Femur (tissue), 1 donor: ENCODE results near the gene LYSMD3.
A peak's percentile ranks its signal among the peaks of the same experiment; 100 is the strongest.

Source experiments
- DNase-seq: peaks from one replicate; pipeline ENCODE4 v3.0.0-alpha.2; 2017

LYSMD3 gene

DNA sequence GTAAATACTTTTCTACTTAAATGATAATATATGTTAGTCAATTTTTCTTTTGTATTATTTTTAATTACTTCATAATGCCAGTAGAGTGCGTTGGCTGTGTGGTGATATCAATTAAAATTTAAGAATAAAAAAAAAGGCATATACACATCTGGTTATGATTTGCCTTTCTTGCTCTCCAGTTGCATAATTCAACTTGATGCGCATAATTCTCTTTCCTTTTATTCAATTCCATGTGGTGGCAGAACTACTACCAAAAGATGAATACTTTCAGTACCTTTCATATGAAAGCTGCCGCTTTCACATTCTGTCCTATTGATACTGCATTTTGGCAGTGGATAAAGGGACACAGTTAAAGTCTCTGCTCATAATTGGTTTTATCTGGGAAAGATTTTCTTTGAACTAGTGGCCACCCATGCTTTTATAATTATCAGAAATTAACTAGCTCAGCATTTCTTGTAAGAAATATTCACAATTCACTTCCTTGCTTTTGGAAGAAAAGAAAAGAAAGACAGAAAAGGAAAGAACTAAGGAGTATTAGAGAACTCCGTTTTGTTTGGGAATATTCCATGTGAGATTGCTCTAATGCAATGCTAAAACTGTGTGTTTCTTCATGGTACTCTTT, 16.9 kb upstream of the LYSMD3 start:
- no peak for DNase-seq

DNA sequence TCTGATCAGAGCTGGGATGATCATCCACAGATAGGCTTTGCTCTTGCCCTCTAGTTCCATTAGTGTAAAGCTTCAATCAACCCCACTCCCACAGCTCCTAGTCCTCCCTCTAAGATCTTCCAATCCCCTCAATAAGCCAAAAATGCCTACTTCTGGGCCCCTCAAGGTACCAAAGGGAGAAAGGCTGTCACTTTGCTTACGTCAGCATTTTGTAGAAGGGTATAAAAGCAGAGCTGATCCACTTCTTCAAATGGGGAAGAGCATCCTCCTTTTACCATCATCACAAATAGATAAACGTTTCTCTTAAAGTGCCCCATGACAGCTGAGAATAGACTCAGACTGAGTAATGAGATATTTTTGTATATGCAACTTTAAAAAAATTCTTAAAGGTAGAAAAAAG, 16.1 kb upstream of the LYSMD3 start:
- no peak for DNase-seq

DNA sequence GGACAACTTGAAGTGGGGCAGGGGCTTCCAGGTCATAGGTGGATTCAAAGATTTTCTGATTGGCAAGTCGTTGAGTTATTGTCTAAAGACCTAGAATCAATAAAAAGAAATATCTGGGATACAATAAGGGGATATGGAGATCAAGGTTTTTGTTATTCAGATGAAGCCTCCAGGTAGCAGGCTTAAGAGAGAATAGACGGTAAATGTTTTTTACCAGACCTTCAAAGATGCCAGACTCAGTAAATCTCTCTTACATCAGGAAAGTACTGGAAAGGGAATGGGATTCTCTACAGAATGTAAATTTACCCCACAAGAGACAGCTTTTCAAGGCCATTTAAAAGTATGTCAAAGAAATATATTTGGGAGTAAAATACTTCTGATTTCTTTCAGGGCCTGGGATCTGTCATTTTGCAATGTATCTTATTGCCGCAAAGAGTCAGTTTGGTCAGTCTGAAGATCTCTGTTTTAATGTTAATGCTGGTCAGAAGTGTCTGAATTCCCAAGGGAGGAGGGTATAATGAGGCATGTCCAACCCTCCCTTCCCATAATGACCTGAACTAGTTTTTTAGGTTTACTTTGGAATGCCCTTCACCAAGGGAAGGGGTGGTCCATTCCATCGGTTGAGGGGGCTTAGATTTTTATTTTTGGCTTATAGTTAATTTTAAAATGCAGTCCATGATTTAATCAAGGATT, 13.6 kb upstream of the LYSMD3 start:
- DNase-seq: no peak

DNA sequence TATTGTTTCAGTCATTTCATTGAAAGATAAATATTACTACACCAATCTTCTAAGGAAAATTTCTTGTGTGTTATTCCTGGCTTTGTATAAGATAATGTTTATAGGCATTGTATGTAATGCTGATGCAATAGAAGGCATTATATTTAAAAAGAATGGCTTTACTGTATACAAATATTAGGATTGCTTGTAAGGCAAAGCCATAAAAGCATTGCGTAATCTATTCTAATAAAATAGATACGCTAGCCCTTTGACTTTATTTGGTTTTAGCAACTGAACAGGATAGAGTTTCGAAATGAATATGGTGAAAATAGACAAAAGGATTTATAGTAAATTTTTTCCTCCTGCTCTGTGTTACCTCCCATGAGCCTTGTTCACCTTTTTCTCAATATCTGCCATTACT, 5.5 kb upstream of the LYSMD3 start:
- no peak for DNase-seq

DNA sequence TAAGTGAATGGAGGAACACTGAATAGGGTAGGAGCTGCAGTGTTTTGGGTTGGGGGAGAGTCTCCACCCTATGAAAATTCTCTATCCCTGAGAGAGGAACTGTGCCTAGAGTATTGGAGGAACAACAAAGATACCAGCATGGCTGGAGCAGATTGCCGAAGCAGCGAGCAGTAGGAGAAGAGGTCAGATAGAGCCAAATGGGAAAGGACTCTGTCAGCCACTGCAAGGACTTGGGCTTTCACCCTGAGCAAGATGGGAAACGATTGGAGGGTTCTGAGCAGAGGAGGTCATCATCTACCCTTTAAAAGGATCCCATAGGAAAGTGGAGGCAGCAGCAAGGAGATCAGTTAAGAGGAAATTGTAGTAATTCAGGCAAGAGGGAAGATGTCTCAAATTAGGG, 4.4 kb upstream of the LYSMD3 start:
- DNase-seq: no peak

DNA sequence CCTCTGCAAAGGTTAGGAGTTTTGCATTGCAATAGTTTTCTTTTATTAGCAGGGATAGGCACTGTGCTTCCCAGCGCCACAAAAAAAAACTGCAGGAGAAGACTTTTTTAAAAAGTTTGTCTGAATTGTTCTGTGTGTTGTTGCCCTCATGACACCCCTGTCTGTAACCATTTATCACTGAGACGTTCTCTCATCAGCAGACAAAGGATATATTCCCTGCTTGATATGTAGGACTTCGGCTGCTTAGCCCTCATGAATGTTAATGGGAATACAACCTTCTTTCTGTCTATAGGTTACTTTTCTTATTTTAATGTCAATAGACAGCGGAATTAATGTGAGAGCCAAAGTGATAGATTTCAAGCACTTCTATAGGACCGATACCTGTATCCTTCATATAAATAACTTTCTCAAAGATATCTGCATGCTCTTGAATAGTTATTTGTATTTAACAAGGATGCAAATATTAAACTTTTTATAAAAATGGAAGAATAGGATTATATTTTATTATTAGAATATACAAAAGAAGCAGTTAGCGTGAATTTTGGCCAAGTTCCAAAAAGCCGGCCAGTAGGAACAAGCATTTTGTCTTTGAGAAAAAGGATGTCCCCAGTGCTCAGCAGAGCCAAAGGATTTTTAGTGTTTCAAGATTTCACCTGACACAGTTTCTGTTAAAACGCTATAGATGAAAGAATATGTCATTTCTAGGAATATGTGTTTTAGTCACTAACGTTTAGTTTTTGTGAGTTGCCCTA, 1.5 kb upstream of the LYSMD3 start:
- no peak for DNase-seq

DNA sequence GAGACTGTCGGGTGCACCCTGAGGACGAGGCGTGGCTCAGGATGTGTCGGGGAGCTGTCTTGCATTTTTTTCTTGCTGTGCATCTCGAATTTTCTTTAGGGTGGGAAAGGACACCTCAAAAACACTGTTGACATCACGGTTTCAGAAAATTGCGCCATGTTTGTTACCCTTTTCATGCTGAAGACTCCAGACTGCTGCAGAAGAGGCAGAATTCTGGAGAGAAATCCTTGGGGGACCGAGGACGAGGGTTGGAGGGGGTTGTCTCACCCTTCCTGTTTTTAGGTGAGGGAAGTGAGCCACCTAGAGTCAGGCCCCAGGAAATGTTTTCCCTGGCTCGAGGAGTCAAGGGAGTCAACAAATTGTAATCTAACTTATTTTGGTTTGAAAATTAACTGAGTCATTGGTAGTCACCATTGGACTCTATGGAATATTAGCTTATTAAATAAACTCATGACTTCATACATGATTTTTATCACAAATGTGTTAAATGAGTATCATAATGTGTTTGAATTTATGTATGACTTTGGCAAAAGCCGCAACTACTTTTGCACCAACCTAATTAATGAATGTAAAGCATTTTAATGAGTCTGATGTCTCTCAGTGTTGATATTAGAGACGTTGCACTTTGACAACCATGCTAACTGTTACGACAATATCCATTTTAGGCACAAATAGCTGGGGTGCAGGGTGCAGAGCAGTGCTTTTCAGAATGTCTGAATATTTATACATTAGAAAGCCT, 724 bp upstream of the LYSMD3 start:
- peak; percentile 84 for DNase-seq

DNA sequence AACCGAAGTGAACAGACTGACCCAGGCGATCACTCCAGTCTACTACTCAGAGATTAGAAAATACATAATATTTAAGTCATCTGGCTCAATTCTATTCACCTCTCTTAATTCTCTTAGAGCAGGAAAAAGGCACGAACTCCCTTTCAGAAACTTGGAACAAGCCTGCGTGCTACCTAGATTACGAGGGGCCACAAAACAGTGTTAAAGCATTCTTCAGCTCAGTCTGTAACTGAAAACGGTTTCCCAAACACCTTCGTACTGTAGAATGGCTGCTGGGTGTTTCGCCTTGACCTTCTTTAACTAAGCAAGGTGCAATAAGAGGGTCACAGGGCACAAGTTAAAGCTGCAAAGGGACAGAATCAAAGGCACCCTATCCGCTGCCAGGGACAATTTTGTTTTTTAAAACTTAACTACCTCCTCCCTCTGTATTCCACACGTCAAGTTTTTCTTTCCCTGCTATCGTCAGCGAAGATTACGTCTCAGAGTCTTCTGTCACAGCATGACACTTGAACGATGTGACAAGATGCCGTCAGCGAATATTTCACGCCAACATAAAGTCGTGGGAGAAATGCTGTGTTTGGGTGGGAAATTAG, 687 bp downstream of the LYSMD3 start:
- DNase-seq: peak; percentile 40

DNA sequence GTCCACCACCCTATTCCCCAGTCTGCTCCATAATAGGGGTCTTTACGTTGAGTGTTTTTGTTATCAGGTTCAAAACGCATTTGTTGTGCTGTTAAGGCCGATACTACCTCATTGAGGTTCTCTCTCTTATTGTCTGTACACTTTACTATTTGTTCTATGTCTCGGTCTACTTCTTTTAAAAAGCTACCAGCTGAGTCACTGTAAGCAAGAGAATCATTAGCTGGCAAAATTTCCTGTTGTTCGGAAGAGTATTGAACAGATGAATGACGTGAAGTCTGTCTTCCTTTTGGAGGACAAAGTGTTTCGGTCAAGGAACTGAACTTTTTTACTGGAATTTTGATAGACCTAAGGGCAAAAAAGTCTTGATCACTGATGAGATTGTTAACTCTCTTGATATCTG, 10.3 kb downstream of the LYSMD3 start:
- no peak for DNase-seq

DNA sequence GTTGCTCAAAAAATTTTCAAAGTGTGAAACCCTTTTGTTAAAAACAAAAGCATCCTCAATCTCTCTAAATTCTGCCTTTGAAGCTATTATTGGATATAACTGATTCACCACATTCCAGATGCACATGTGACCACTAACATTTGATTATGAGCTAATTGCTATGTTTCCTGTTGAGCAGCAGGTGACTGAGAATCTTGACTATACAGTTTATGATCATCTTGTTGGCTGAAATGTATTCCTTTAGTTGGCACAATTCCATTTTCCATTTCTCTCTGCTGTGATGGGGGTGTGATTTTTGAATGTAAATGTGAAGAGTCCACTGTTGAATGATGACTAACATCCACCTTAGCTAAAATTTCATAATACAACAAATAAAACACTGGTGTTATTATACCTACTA, 10.7 kb downstream of the LYSMD3 start:
- DNase-seq: no peak

DNA sequence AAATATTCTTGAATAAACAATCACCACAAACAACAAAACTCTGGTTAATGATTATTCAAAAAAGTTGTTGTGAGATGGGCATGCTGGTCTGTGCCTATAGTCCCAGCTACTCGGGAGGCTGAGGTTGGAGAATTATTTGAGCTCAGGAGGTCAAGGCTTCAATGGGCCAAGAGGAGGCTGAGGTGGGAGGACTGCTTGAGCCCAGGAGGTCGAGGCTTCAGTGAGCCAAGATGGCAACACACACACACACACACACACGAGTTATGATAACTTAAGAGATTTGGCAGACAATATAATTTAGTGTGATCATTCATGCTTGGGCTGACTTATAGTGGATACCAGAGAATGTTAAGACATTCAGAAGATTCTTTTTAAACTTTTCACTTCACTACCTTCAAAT, 14.9 kb downstream of the LYSMD3 start:
- no peak for DNase-seq

DNA sequence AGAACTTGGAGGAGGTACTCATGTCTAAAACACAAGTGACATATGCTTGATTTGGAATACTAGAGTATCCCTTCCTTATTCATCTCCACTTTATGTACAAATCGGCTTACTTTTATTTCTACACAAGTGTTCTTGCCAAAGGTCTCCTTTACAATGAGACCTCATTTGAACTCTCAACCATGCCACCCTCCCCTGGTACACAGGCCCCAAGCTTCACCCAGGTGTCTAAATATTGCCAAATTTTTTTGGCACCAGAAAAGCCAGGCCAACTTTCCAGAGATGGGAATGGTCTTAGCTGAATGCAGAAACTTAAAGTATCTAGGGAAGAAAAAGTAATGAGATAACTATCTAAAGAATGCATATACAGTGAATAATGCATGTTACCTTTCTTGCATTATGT, 18.9 kb downstream of the LYSMD3 start:
- no peak for DNase-seq

DNA sequence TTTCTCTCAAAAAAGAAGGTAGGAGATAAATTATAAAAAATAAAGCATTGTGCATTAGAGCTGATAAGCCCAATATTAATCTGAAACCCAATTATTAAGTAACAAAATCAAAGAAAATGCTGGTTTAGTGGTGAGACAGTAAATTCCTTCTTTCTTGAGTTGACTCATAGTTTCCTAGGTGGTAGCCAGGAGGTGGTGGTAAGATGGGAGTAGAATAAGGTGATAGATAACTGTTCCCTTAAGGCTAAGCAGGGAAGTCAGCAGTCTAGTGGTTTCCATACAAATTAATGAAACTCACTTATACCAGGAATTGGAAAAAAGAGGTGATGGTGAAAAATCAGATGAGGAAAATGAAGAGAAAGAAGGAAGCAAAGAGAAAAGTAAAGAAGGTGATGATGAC, 23.2 kb downstream of the LYSMD3 start:
- no peak for DNase-seq

DNA sequence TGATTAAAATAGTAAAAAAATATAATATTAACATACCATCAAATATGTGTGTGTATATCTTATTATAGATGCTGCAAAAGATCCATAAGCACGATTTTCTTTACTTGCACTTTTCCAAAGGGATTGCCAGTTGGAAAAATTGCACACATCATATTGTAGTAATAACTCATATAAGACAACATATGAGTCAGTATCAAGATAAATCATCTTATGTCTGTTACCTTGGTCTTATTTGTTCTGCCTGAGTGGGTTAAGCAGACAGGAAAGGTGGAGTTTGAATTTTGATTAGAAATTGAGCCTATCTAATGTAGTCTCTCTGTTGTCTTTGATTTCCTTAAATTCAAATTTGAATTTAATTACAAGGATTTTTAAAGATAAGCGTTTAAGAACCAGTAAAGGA, 24.6 kb downstream of the LYSMD3 start:
- no peak for DNase-seq

DNA sequence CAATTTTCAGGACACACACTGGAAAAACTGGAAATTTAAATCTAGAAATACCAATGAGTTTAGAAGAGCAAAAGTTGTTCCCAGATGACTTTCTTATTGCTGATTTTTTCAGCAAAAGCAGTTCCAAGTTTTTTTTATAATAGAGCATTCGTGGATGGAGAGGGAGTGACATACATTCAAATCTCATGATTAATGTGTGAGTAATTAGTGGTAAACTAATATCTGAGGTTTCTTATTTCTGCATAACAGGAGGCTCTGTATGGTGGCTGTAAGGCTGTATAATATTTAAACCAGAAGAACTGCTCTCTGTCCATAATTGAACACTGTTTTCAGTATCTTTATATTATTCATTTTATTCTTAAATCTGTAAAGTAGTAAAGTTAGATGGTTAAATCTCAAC, 25.8 kb downstream of the LYSMD3 start:
- DNase-seq: no peak

DNA sequence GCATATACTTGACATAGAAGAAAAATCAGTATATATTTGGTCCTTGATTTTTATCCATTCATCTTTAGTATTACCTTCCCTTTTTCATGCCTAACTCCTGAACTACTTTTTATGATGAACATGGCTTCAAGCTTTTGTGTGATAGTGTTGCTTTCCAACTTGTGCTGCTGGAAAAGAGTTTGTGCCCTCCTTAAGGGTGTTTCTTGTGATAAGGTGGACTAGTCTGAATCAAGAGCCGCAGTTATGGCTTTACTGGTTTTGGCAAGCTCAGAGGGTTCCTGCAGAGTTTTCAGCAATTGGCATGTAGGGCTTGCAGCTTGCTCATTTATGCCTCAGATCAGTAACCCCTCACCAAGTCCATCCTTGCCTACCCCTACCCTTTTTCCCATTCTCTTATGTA, 34.2 kb downstream of the LYSMD3 start:
- DNase-seq: no peak

DNA sequence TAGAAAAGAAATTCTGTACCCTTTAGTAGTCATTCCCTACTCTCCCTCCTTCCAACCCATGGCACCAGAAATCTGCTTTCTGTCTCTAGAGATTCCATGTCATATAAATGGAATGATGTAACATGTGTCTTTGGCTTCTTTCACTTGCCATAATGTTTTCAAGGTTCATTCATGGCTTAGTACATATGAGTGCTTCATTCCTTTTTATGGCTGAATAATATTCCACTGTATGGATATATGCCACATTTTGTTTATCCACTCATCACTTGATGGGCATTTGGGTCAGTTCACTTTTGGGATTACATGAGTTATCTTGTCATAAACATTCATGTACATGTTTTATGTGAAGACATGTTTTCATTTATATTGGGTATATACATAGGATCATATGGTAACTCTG, 35.3 kb downstream of the LYSMD3 start:
- DNase-seq: no peak

DNA sequence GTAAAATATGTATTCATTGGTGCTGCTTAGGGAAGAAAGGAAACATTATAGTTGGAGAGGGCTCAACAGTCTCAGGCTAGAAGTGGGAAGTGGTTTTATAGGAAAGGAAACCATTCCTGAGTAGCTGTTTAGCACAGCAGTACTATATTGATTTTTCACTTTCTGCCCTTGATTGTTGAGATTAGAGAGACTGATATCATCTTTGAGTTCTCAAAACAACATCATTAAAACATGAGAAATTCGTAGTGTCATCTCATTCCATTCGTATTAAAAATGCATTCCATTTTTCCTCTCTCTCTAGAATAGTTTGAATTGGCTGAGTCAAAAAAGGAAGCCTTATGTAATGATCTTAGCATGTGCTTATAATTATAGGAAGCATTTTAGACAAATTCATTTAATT, 40.6 kb downstream of the LYSMD3 start:
- no peak for DNase-seq

DNA sequence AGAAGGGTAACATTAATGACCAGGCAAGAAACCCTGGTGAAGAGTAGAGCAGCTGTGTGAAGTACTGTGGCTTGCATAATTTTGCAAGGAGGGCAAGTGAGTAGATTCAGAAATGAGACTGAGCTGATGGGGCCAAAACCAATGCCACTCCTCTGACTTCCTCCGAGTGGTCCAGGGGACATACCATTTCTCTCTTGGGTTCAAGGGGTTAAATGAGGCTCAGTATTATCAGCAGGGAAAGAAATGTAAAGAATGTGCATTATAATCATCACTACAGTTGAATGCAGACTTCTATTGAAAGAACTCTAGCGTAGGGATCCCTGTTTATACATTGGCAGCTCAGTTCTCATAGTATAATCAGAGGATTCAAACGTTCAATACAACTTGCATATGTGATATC, 44.8 kb downstream of the LYSMD3 start:
- no peak for DNase-seq

DNA sequence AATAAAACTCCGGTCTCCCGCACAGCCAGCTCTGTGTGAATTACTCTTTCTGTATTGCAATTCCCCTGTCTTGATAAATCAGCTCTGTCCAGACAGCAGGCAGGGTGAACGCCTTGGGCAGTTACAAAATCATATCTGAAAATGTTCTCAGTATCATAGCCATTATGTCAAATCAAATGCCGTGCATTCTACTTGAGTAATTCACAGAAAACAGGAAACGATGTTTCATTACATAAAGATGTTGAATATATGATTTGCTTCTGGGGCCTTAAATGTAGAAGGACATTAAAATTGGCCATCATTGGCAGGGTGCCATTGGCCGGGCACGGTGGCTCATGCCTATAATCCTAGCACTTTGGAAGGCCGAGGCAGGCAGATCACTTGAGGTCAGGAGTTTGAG, 46.2 kb downstream of the LYSMD3 start:
- no peak for DNase-seq

DNA sequence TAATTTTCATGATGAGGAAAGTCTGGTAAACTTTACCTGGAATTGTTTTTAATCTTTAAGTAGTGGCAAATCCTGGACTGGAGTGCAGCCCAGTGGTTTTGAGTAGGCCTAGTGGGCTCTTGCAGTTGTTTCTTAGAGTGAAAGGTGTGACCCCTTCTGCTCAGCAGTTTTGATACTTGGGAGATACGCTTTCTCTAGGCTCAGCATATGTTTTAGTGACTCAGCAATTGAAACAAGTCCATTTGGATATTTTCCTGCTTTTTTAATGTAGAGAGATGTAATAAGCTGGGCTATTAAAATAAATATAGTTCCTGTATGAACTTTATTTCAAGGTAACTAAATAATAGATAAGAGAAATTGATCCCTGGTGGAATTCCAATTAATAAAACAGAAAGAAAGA, 48.7 kb downstream of the LYSMD3 start:
- DNase-seq: no peak

DNA sequence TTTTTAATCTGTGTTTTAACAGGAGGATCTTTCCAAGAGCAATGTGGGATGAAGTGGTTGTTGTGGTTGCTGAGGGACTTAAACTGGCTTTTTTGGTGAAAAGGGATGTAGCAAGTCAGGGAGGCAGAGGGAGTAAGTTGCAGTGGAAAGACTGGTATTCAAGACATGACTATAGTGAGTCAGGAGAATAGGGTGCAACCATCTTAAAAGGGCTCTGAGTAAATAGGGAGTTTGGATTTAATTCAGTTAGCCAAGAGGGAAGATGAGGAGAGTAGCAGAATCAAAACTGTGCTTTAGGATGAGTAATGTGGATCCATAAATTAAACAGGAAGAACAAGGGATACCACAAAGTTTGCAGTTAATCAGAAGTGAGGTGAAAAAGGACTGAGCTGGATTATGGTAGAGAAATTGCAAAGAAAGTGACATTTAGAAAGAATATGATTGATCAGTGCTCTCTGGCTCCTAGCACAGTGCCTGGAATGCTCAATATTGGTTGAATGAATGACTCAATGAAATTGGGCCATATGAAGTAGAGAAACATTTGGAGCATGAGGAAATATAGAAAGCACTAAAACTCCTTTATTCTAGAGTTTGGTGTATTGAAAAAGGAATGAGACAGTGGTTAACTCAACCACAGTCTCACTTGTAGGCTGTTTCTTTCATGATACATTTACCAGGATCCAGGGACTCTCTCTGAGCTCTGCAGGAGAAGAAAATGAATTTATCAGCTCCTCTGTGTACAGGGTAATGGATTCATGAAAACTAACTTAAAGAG, 49.6 kb downstream of the LYSMD3 start:
- DNase-seq: no peak
